Type B pancreatic cell (in vitro differentiated cells): Measurements from ENCODE around the gene PHKB. TPM values are rescaled to one million over a fixed set of nuclear protein-coding genes. Genes with fewer than 3 reads are reported as not detected.

ENCODE experiments used
- DNase-seq: peaks from one replicate; pipeline ENCODE4 v3.0.0; 2021; ENCODE audit warnings: mixed read lengths; ENCODE audit not compliant: unreplicated experiment; ENCODE audit errors: extremely low spot score
- H3K27ac Mint-ChIP-seq: 2 replicates; pipeline ENCODE4 v1.8.0; 2021; ENCODE audit warnings: mild to moderate bottlenecking, mixed read lengths
- H3K27me3 Mint-ChIP-seq: 2 replicates; pipeline ENCODE4 v1.8.0; 2021; ENCODE audit warnings: mixed read lengths
- H3K36me3 Mint-ChIP-seq: 2 replicates; pipeline ENCODE4 v1.8.0; 2021; ENCODE audit warnings: mixed read lengths
- H3K4me1 Mint-ChIP-seq: one replicate; pipeline ENCODE4 v1.8.0; 2021; ENCODE audit warnings: mixed read lengths; ENCODE audit not compliant: unreplicated experiment
- H3K4me3 Mint-ChIP-seq: 2 replicates; pipeline ENCODE4 v1.8.0; 2021; ENCODE audit warnings: mild to moderate bottlenecking, mixed read lengths
- H3K9me3 Mint-ChIP-seq: 2 replicates; pipeline ENCODE4 v1.8.0; 2021; ENCODE audit warnings: mixed read lengths
- total RNA-seq: library from RNA; stranded (reverse); gene quantifications from 2 replicates; pipeline ENCODE4 v1.2.1, GENCODE V29; 2021; ENCODE audit warnings: low replicate concordance
- TF ChIP-seq, protein P1 (sequence below): fragments of 200-600 bp; sonication (generic); conservative IDR thresholded peaks from 2 replicates; pipeline ENCODE4 v1.5.0; 2021; ENCODE audit warnings: antibody characterized with exemption, mild to moderate bottlenecking

PHKB gene
- total RNA-seq, 1 donor from 2014 or later: 72.9 TPM

DNA sequence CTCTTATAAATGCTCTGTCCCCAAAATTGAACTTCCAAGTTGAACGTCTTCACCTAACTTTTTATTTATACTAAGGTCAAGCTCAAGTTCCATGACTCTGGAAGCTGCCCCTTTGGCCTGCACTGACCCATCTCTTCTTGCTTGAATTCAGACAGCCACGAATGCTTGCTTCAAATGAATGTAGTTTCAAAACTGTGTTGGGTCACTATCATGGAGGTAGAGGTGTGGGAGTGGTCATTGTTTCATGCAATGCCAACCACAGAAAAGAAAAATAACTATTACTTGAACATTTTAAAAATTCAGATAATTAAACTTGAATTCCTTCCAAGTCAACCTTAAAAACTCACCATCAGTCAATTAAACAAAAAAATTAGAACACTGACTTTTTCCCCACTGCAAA is 2.8 kb upstream of the PHKB start:
- H3K36me3 Mint-ChIP-seq: peaks cover 22% of the 10 kb centered on the region
- no peak overlapping the region for H3K27ac Mint-ChIP-seq
- no peak overlapping the region for H3K4me3 Mint-ChIP-seq
- TF ChIP-seq, protein P1, sequence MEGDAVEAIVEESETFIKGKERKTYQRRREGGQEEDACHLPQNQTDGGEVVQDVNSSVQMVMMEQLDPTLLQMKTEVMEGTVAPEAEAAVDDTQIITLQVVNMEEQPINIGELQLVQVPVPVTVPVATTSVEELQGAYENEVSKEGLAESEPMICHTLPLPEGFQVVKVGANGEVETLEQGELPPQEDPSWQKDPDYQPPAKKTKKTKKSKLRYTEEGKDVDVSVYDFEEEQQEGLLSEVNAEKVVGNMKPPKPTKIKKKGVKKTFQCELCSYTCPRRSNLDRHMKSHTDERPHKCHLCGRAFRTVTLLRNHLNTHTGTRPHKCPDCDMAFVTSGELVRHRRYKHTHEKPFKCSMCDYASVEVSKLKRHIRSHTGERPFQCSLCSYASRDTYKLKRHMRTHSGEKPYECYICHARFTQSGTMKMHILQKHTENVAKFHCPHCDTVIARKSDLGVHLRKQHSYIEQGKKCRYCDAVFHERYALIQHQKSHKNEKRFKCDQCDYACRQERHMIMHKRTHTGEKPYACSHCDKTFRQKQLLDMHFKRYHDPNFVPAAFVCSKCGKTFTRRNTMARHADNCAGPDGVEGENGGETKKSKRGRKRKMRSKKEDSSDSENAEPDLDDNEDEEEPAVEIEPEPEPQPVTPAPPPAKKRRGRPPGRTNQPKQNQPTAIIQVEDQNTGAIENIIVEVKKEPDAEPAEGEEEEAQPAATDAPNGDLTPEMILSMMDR: no peak
- no peak for DNase-seq
- H3K27me3 Mint-ChIP-seq: no peaks in the 10 kb centered on the region
- H3K9me3 Mint-ChIP-seq: no peaks in the 10 kb centered on the region
- peaks cover 28% of the 10 kb centered on the region for H3K4me1 Mint-ChIP-seq

- H3K4me1 Mint-ChIP-seq: peaks cover 35% of the 10 kb centered on the region
- TF ChIP-seq, protein P1: no peak
- no peak for DNase-seq
- H3K27me3 Mint-ChIP-seq: no peaks in the 10 kb centered on the region
- H3K27ac Mint-ChIP-seq: peak overlapping the region; percentile 96
- no peaks in the 10 kb centered on the region for H3K9me3 Mint-ChIP-seq
- peak overlapping the region; percentile 95 for H3K4me3 Mint-ChIP-seq
- H3K36me3 Mint-ChIP-seq: peaks cover 17% of the 10 kb centered on the region
These were observed 1.5 kb upstream of the PHKB start for GRCh38 chr16:47459603-47460002.

DNA sequence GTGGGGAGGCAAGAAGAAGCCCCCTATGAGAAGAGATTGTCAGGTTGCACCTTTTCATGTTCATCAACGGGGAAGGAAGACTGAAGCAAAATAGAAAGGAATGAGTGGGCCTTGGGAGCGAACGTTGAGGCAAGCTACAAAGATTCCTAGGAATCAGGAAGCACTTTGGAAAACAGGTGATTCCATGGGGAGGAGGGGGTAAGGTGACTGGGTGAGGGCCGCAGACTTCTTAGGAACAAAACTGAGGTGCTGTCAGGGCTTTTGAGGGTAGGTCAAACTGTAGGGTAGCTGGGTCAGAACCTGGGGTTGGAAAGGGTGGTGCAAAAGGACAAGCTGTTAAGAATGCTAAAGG is 796 bp upstream of the PHKB start:
- Mint-ChIP-seq H3K4me1 (peaks cover 31% of the 10 kb centered on the region), H3K27me3 (no peaks in the 10 kb centered on the region), H3K36me3 (peaks cover 12% of the 10 kb centered on the region), H3K4me3 (peak overlapping the region; percentile 95), H3K27ac (peak overlapping the region; percentile 96), H3K9me3 (no peaks in the 10 kb centered on the region)
- DNase-seq: no peak
- TF ChIP-seq, protein P1: no peak

DNA sequence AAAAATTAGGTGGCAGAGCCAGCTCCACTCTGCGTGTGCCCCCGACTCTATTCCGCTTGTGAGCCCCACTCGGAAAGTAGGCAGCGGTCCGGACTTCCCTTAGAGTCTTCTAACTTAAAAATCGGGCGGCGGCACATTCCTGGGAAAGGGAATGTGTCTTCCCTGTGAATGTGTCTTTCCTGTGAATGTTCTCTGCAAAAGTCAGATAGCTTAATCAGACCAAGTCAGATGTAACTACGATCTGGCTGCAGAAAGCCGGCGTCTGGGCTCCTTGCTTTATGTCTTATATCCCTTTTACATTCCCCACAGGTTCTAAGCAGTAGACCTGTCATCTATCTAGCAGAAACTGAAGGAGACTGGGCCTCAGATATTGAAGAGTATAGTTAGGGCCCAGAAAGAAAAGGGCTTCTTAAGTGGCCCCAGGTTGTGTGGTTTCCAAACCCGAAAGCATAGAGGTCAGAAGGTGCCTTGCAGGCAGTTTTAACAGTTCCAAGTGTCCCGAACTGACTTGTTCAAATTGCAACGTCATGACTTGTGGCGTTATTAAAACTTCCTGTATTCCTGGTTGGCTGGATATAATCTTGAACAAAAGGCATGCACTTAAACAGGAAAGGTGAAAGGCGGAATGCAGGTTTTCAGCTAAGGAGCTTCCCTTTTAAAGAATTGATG is 601 bp downstream of the PHKB start:
- H3K27ac Mint-ChIP-seq: peak overlapping the region; percentile 96
- peaks cover 37% of the 10 kb centered on the region for H3K4me1 Mint-ChIP-seq
- H3K9me3 Mint-ChIP-seq: no peaks in the 10 kb centered on the region
- TF ChIP-seq, protein P1: peak; percentile 18
- H3K27me3 Mint-ChIP-seq: no peaks in the 10 kb centered on the region
- DNase-seq: no peak
- peaks cover 12% of the 10 kb centered on the region for H3K36me3 Mint-ChIP-seq
- H3K4me3 Mint-ChIP-seq: peak overlapping the region; percentile 95

DNA sequence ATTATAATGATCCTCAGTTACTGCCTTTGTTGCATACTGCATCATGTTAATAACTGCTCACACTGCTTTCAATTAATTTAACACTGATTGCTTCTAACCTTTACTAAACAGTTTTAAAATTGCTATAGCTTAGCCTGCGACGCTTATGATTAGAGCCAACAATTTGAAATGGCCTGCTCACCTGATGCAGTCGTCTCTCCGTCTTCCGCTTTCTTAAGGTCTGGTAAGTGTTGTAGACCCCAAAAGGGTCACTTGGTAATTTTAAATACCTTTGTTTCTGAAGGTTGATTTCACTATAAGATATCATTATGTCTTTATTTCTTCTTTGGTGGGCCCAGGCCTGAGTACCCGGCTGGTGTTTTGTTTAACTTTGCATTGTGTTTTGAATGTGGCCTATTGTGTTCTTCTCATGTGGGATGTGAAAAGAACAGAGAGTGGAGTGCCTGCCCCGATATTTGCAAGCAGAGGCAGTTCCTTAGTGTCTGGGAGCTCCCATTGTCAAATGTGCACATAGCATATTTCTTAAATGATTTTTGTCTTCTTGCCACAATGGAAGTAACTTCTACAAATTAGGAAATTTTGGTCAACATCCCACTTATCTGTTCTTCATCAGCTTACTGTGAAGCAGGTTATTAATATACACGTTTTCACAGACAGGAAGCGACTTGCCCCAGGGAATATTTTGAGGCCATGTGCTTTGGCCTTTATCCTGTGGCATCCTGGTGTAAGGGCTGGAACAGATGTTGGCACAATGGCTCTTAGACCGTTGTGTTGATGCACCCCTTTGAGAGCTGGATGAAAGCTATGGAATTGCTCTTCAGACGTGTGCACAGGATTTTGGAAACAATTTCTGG is 2.9 kb downstream of the PHKB start:
- H3K4me1 Mint-ChIP-seq: peaks cover 51% of the 10 kb centered on the region
- TF ChIP-seq, protein P1: no peak
- H3K9me3 Mint-ChIP-seq: no peaks in the 10 kb centered on the region
- peak overlapping the region; percentile 42 for H3K27ac Mint-ChIP-seq
- peak overlapping the region; percentile 52 for H3K4me3 Mint-ChIP-seq
- no peak for DNase-seq
- H3K27me3 Mint-ChIP-seq: no peaks in the 10 kb centered on the region
- H3K36me3 Mint-ChIP-seq: peaks cover 4% of the 10 kb centered on the region
